HG02938 (cell line): ENCODE results near the gene TMEM72.

ENCODE experiments used
- ATAC-seq: cut with Tn5 transposase; IDR thresholded peaks from one replicate; pipeline ENCODE4 v1.9.1; 2021; ENCODE audit warnings: mild to moderate bottlenecking, moderate library complexity; ENCODE audit not compliant: unreplicated experiment

The TMEM72 gene

DNA sequence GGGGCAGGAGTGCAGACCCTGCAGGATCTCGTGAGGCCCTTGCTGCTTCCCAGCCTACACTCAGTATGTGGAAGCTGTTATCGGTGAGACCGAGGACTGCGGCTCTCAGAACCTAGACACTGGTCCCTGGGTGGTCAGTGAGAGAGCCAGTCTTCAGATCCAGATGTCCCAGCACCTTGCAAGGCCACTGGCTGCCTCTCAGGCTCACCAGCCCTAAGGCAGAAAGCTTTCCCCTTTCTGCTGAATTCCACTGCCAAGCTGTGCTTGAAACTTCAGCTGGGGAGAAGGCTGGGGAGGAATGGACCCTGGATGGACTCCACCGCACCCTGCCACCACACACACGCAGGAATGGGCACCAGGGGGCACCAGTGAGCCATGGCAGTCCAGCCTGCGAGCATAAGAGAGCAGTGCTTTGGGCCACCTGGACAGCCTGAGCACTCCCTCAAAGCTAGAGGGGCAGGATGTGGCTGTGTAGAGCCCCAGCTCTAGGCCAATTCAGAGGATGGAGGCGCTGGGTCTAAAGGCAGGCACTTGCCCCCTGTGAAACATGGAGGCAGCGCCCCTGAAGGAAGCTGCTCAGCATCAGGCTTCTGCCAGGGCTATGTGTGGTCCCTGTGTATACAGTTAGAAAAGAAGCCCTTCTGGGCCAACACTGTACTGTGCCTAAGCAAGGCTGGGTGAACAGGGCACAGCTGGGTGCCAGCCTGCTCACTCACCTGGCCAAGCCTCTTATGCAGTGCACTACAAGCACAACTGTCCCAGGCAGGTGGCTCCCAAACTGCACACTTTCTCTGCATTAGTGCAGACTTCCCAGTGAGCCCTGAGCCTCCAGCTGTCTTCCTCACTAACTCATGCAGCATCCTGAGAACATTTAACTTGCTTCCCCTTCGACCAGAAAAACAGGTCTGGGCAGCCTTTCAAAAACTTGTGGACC, 21.6 kb downstream of the TMEM72 start:
- peak; percentile 90 for ATAC-seq

DNA sequence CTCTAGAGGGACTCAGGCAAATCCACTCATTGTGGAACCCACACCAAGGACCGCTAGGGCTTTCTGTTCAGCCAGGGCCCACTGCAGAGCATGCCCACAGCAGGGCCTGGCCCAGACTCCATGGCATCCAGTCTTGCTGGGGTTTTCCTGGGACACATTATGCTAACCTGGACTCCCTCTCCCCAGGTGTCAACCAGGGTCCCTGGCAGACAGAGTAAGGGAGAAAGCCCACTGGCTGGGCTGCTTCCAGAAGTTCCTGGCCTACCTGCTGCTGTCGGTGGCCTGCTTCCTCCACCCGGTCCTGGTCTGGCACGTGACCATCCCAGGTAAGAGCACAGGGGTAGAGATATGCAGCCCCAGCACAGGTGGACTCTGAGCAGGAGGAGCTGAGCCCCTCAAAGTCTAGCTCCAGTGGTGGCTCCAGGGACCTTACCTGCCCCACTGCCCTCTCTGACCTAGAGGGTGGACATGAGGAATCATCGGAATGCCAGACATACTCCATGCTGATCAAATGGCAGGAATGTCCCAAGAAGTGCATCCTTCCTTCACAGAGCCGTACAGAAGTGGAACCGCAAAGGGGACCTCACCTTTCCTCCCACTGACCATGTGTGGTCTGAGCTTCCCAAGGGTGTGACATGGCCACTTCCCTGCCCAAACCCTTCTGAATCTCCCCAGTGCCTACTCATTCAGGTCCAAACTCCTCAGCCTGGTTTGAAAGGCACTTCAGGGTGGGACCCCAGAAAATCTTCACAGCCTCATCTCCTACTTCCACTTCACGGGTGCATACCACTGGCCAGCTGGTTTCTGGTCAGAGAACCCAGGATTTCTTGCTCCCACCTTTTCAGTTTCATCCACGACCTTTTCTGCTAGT, 22.5 kb downstream of the TMEM72 start:
- ATAC-seq, result no peak

DNA sequence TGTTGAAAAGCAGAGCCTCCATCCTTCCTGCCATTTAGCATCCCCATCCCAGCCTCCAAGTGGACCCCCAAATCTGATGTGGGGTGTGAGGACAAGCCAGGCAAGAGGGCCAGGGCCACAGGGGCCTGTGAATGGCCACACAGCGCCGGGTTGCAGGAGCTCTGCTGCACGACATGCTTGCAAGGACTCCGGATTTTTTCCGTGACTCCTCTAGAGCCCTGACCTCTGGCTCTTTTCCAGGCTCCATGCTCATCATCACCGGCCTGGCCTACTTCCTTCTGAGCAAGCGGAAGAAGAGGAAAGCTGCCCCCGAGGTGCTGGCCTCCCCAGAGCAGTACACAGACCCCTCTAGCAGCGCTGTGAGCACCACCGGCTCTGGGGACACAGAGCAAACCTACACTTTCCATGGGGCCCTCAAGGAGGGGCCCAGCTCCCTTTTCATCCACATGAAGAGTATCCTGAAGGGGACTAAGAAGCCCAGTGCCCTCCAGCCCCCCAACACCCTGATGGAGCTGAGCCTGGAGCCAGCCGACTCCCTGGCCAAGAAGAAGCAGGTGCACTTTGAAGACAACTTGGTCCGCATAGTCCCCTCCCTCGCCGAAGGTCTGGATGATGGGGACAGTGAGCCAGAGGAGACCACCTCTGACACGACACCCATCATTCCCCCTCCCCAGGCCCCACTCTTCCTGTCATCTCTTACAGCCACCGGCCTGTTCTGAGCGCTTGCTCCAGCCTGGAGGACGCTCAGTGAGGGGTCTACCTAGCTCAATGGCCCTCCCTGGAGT, 23.5 kb downstream of the TMEM72 start:
- no peak for ATAC-seq

DNA sequence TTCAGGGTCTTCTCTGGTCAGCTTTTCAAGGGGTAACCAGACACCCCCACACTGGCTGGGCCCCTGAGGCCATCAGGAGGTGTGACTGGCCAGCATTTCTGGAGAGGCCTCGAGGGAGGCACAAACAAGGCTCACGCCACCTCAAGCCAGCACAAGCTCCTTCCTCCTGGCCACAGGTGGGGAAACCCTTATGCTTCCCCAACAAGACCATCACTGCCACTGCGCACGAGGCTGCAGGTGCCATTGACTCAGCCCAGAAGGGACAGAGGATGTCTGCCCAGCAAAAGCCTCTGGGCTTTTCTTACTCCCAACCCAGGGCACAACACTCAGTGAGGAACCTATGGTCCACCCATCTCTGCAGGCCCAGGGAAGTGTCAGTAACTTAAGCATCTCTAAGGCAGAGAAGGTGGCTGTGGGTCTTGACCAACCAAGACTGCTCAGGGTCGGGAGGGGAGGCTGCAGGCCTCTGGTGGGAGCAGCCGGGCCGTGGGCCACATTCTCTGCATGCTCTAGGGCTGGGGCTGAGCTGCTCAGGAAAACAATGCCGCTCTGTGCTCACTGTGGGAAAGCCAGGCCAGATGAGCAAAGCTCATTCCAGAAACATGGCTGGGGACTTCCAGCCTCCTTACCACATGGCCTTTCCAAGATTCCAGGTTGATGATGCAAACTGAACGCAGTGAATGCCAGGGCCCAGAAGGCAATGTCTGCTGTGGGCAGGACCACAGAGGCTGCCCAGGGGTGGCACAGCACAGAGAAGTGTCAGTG, 24.2 kb downstream of the TMEM72 start:
- no peak for ATAC-seq

DNA sequence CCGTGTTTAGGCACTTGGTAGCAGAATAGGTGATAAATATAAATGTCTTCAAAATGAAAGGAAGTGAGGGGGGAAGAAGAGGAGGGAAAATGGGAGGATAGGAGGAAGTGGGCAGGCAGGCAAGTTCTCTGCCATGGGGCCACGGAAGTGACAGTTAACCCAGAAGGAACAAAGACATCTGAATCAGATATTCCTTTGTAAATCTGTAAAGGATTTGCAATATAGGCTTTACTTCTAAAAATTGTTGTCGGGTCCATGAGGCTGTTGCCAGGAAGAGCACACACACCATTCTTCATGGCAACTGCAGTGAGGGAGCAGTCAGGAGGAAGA, 24.8 kb downstream of the TMEM72 start:
- ATAC-seq, result no peak

- ATAC-seq, result no peak
Observed at GRCh38 chr10:44936314-44936975, 25.3 kb downstream of the TMEM72 start.

DNA sequence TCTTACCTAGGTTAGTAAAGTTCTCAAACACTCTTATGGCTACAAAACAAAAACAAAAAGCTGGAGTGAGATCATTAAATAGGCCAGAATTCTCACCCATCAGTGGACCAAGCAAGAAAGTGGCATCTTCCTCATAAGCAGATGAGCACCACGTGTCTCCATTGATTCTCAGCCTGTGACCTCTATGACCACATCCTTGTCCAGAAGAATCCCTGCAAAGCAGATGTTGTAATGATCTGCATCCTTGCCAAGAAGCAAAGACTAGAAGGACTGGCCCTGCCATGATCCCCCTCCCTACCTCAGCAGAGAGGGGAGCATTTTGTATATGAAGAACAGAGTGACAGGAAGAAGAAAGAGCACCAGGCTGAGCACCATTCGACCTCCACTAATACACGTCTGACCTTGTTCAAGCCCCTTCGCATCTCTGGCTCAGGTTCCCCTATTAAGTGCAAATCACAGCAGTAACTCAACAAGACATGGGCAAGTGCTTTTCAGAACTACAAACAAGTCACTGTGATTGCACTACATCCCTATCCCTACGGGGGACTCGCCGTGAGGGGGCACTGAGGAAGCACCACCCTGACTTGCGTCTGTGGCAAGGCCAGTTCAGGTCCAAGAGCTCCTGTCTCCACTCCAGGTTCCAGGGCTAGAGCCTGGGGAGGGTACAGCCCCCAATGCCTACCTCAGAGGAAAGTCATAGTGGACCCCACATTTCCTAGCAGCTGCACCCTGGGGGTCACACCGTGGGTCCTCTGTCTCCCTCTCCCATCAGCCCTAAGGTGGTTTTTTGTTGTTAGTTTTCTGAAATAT, 26.3 kb downstream of the TMEM72 start:
- ATAC-seq, result no peak

- ATAC-seq, result no peak
Observed at GRCh38 chr10:44938956-44939355, 27.8 kb downstream of the TMEM72 start.

DNA sequence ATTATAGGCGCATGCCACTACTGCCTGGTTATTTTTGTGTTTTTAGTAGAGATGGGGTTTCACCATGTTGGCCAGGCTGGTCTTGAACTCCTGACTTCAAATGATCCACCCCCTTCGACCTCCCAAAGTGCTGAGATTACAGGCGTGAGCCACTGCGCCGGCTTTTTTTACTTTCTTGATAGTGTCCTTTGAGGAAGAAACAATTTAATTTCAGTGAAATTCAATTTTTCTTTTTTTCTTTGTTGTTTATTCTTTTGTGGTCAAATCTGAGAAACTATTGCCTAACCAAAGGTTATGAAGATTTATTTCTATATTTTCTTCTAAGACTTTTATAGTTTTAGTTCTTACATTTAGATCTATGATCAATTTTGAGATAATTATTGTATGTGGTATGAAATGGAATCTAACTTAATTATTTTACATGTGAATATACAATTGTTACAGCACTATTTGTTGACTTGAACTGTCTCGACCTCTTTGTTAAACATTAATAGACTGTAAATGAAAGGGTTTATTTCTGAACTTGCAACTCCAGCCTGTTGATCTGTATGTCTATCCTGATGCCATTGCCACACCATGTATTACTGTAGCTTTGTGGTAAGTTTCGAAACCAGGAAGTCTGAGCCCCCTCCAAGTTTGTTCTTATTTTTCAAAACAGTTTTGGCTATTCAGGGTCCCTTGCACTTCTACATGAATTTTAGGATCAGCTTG, 28.7 kb downstream of the TMEM72 start:
- no peak for ATAC-seq

DNA sequence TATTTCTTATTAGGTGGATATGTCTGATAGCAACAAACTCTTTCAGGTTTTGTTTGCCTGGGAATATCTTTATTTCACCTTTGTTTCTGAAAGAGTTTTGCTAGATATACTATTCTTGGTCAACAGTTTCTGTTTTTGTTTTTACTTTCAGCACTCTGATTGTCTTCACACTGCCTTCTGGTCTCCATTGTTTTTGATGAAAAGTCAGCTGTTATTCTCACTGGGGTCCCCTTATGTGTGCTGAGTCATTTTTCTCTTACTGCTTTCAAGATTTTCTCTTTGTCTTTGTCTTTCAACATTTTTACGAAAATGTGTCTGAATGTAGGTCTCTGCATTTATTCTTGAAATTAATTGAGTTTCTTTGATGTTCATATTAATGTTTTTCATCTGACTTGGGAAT, 33.2 kb downstream of the TMEM72 start:
- no peak for ATAC-seq

DNA sequence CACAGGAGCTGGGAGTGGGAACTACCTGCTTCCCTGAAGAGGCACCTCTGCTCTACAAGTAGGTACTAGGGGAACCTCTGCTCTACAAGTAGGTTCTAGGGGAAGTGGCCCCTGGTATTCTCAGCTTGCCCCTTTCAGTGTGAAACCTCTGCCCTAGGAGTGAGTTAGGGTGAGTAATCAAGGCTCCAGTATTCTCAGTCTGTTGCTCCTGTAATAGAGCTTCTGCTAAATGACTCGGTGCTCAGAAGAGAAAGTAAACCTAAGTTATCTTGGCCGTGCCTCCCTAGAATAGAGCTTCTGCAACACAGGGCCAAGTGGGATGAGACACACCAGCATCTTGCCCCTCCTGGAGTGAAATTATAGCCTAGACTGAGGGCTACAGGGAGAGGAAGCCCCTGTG, 35.1 kb downstream of the TMEM72 start:
- no peak for ATAC-seq

DNA sequence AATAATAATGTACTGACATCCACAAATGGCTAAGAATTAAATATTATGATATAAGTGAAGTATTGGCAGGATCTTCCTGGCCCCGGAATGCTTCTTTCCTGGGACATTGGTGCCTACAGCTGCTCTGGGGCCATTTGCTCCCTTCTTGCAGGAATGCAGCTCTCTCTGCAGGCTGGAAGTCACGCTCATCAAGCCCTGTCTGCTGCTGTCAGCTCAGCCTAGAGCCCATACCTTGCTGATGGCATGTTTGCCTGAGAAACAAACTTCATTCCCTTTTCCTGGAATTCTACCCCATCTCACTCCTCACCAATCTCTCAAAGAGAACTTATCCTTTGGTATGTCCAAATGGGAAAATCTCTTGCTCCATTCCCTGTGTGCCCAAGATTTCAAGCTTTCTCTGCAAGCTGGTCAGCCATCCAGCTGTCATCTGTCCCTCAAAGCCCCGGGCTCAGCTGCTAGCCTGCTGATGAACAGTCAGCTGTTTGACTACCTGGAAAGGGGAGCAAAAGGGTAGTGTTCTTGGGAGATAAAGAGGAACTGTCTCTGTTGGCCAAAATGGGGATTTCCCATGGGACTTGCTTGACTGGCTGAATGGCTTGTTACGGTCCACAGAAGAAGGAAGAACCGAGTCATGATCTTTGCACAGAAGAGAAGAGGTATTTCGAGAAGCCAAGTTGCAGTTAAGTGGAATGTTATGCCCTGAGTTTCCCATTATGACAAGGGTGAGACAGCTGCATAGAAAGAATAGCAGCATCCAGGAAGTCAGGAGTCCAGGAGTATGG, 36.4 kb downstream of the TMEM72 start:
- ATAC-seq, result peak; percentile 48

GRCh38 chr10:44948642-44949041, 37.5 kb downstream of the TMEM72 start:
- no peak for ATAC-seq

GRCh38 chr10:44949127-44949802, 38.1 kb downstream of the TMEM72 start:
- no peak for ATAC-seq

DNA sequence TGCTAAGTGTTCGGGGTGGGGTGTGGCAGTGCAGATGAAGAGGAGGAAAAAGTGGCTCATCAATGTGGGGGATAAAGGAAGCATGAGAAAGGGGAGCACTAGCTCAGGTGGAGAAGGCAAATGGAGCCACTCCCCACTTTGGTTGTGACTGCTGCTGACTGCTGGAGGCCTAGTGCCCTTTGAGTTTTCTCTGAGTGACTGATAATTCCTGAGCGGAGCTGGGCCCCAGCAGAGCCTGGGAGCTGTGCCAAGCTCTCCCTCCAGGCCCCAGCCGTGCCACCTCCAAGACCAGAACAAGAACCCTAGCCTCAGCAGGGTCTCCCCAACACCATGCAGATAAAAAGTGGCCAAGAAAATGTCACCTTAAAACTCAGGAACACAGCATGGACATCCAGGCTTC, 38.8 kb downstream of the TMEM72 start:
- no peak for ATAC-seq

- no peak for ATAC-seq
Observed at GRCh38 chr10:44950326-44951225, 39.4 kb downstream of the TMEM72 start.
